Body of pancreas (tissue), 4 donors: ENCODE results near the gene HIVEP2.

Source experiments
- CTCF ChIP-seq, 7 experiments: fragments of 450-650 bp in 4 of 7; fragments of 200-600 bp in 3 of 7; sonication (generic) in 3 of 7; IDR thresholded peaks; one replicate each; pipeline ENCODE4 v1.5.1; 2016 to 2019; ENCODE audit warnings: antibody characterized with exemption in 7 of 7
- POLR2A ChIP-seq, 3 donors: fragments of 450-650 bp; IDR thresholded peaks; one replicate each; pipeline ENCODE4 v1.6.1; 2016; ENCODE audit warnings: antibody characterized with exemption in 3 of 3, mild to moderate bottlenecking in 2 of 3

- TF ChIP-seq CTCF (IDR thresholded peaks at IDR 0.05), result no peak
- TF ChIP-seq POLR2A (IDR thresholded peaks at IDR 0.05), result no peak
These were observed 170.9 kb downstream of the HIVEP2 start for GRCh38 chr6:142773859-142774648.
